Measurements from ENCODE around the gene SLC6A18.
"Not testable (repeated sequence)": the region's sequence is repeated elsewhere in the genome, so short reads cannot be mapped to it uniquely, and the experiment has no call there.

Gene SLC6A18

GRCh38 chr5:1216918-1217295, 8.3 kb upstream of the SLC6A18 start:
- DNase-seq: no peak

- DNase-seq: no peak
These were observed 7.5 kb upstream of the SLC6A18 start for GRCh38 chr5:1217596-1218206.

- no peak for DNase-seq
These were observed 6.7 kb upstream of the SLC6A18 start for GRCh38 chr5:1218351-1219080.

GRCh38 chr5:1219098-1219767, 5.9 kb upstream of the SLC6A18 start:
- no peak for DNase-seq

- DNase-seq: no peak
These were observed 5.4 kb upstream of the SLC6A18 start for GRCh38 chr5:1219768-1220100.

- DNase-seq: no peak
These were observed 4.8 kb upstream of the SLC6A18 start for GRCh38 chr5:1220351-1220750.

- no peak for DNase-seq
These were observed 4.3 kb upstream of the SLC6A18 start for GRCh38 chr5:1220831-1221230.

GRCh38 chr5:1221721-1222120, 3.5 kb upstream of the SLC6A18 start:
- no peak for DNase-seq

- DNase-seq: no peak
These were observed 3.0 kb upstream of the SLC6A18 start for GRCh38 chr5:1222147-1222546.

- DNase-seq: no peak
These were observed 2.4 kb upstream of the SLC6A18 start for GRCh38 chr5:1222621-1223277.

- DNase-seq: no peak
These were observed 1.9 kb upstream of the SLC6A18 start for GRCh38 chr5:1223278-1223670.

GRCh38 chr5:1224631-1225030, 550 bp upstream of the SLC6A18 start:
- no peak for DNase-seq

- DNase-seq: no peak
These were observed 1.1 kb downstream of the SLC6A18 start for GRCh38 chr5:1226231-1226630.

- DNase-seq: no peak
These were observed 1.8 kb downstream of the SLC6A18 start for GRCh38 chr5:1226839-1227581.

GRCh38 chr5:1227667-1228066, 2.5 kb downstream of the SLC6A18 start:
- DNase-seq: no peak

GRCh38 chr5:1228120-1228519, 2.9 kb downstream of the SLC6A18 start:
- DNase-seq: no peak

GRCh38 chr5:1229023-1229422, 3.8 kb downstream of the SLC6A18 start:
- not testable (repeated sequence) for DNase-seq

- DNase-seq: no peak
These were observed 4.6 kb downstream of the SLC6A18 start for GRCh38 chr5:1229822-1230221.

- DNase-seq: no peak
These were observed 5.4 kb downstream of the SLC6A18 start for GRCh38 chr5:1230551-1230950.

GRCh38 chr5:1231354-1231905, 6.2 kb downstream of the SLC6A18 start:
- DNase-seq: peak; percentile 72

- DNase-seq: no peak
These were observed 7.6 kb downstream of the SLC6A18 start for GRCh38 chr5:1232780-1233179.

- no peak for DNase-seq
These were observed 10.2 kb downstream of the SLC6A18 start for GRCh38 chr5:1235379-1235778.

- no peak for DNase-seq
These were observed 10.7 kb downstream of the SLC6A18 start for GRCh38 chr5:1235838-1236237.
